OCI-LY1 (cell line): ENCODE results near the gene TRPM5.

Source experiments
- H2AFZ ChIP-seq: fragments of 200-600 bp; sonication (generic), shearing (Covaris generic); 2 replicates; pipeline ENCODE4 v1.6.0; 2014; ENCODE audit warnings: antibody characterized with exemption, mild to moderate bottlenecking, low read length
- H3F3A ChIP-seq: fragments of 200-600 bp; sonication (generic), shearing (Covaris generic); 2 replicates; pipeline ENCODE4 v1.6.0; 2014; ENCODE audit warnings: mild to moderate bottlenecking, antibody characterized with exemption, low read length, moderate library complexity; ENCODE audit not compliant: insufficient read depth
- H3K27ac ChIP-seq: fragments of 200-600 bp; sonication (generic); 2 replicates; pipeline ENCODE4 v1.5.1; 2014; ENCODE audit warnings: low read length, mixed run types, mild to moderate bottlenecking, low read depth; ENCODE audit not compliant: poor library complexity, severe bottlenecking
- H3K27me3 ChIP-seq: fragments of 200-600 bp; sonication (generic); 2 replicates; pipeline ENCODE4 v1.6.0; 2014; ENCODE audit warnings: antibody characterized with exemption, mild to moderate bottlenecking, low read length, moderate library complexity; ENCODE audit not compliant: insufficient read depth
- H3K36me3 ChIP-seq: fragments of 200-600 bp; sonication (generic); 2 replicates; pipeline ENCODE4 v1.6.1; 2014; ENCODE audit warnings: mild to moderate bottlenecking, antibody characterized with exemption, low read length, moderate library complexity, mixed read lengths; ENCODE audit not compliant: insufficient read depth
- H3K4me1 ChIP-seq: fragments of 200-600 bp; sonication (generic); 2 replicates; pipeline ENCODE4 v1.5.1; 2014; ENCODE audit warnings: mild to moderate bottlenecking, low read length, moderate library complexity; ENCODE audit not compliant: insufficient read depth, severe bottlenecking
- H3K4me2 ChIP-seq: fragments of 200-600 bp; sonication (generic), shearing (Covaris generic); 2 replicates; pipeline ENCODE4 v1.6.1; 2014; ENCODE audit warnings: low read length
- H3K4me3 ChIP-seq: fragments of 200-600 bp; sonication (generic); 2 replicates; pipeline ENCODE4 v1.5.1; 2014; ENCODE audit warnings: low read length, low read depth, mild to moderate bottlenecking, mixed read lengths; ENCODE audit not compliant: poor library complexity, severe bottlenecking
- H3K79me2 ChIP-seq: fragments of 200-600 bp; shearing (Covaris generic); 2 replicates; pipeline ENCODE4 v1.6.1; 2016; ENCODE audit warnings: mixed run types, low read length, mixed read lengths; ENCODE audit not compliant: insufficient read depth
- H3K9ac ChIP-seq: fragments of 200-600 bp; sonication (generic), shearing (Covaris generic); 2 replicates; pipeline ENCODE4 v1.6.1; 2014; ENCODE audit warnings: mild to moderate bottlenecking, low read length, mixed read lengths
- H3K9me2 ChIP-seq: fragments of 200-600 bp; sonication (generic), shearing (Covaris generic); 2 replicates; pipeline ENCODE4 v1.6.1; 2014; ENCODE audit warnings: low read depth, mild to moderate bottlenecking, low read length, mixed read lengths
- H3K9me3 ChIP-seq: fragments of 200-600 bp; shearing (Covaris generic); 2 replicates; pipeline ENCODE4 v1.6.1; 2014; ENCODE audit warnings: low read length, mixed read lengths
- H4K20me1 ChIP-seq: fragments of 200-600 bp; sonication (generic), shearing (Covaris generic); 2 replicates; pipeline ENCODE4 v1.6.0; 2016; ENCODE audit warnings: mild to moderate bottlenecking, low read length; ENCODE audit not compliant: insufficient read depth
- CTCF ChIP-seq: fragments of 200-600 bp; sonication (generic), shearing (Covaris generic); IDR thresholded peaks from 2 replicates; pipeline ENCODE4 v1.5.1; 2017; ENCODE audit warnings: mild to moderate bottlenecking, antibody characterized with exemption, low read length, moderate library complexity, mixed read lengths
- EZH2 ChIP-seq: fragments of 200-600 bp; sonication (generic), shearing (Covaris generic); IDR thresholded peaks from 2 replicates; pipeline ENCODE4 v1.8.0; 2017; ENCODE audit warnings: borderline replicate concordance, mixed run types, mild to moderate bottlenecking, antibody characterized with exemption, low read length, moderate library complexity, mixed read lengths

The TRPM5 gene

GRCh38 chr11:2440646-2441045 is 3.7 kb downstream of the TRPM5 start:
- Histone ChIP-seq H2AFZ (no peak overlapping the region), H3K4me2 (no peak overlapping the region), H3K27me3 (no peaks in the 10 kb centered on the region), H3K36me3 (no peaks in the 10 kb centered on the region), H3F3A (no peaks in the 10 kb centered on the region), H3K9me3 (no peaks in the 10 kb centered on the region), H3K4me1 (no peaks in the 10 kb centered on the region), H3K79me2 (no peaks in the 10 kb centered on the region), H4K20me1 (no peaks in the 10 kb centered on the region), H3K4me3 (no peak overlapping the region), H3K27ac (no peak overlapping the region), H3K9me2 (no peaks in the 10 kb centered on the region), H3K9ac (no peak overlapping the region)
- TF ChIP-seq EZH2 = no peak
- no peak for TF ChIP-seq CTCF

- H3K27me3 ChIP-seq = no peaks in the 10 kb centered on the region
- H3K4me2 ChIP-seq = no peak overlapping the region
- TF ChIP-seq EZH2 = no peak
- no peak for TF ChIP-seq CTCF
Measured at GRCh38 chr11:2439820-2440219, 4.5 kb downstream of the TRPM5 start.

GRCh38 chr11:2437516-2437915 is 6.8 kb downstream of the TRPM5 start:
- no peaks in the 10 kb centered on the region for H4K20me1 ChIP-seq
- H2AFZ ChIP-seq = no peak overlapping the region
- H3K9me2 ChIP-seq = no peaks in the 10 kb centered on the region
- H3K9ac ChIP-seq = no peak overlapping the region
- no peaks in the 10 kb centered on the region for H3K36me3 ChIP-seq
- no peak overlapping the region for H3K4me3 ChIP-seq
- TF ChIP-seq CTCF (no peak), EZH2 (no peak)
- H3K27me3 ChIP-seq = no peaks in the 10 kb centered on the region
- no peaks in the 10 kb centered on the region for H3K79me2 ChIP-seq
- no peaks in the 10 kb centered on the region for H3K4me1 ChIP-seq
- H3K4me2 ChIP-seq = no peak overlapping the region
- no peaks in the 10 kb centered on the region for H3K9me3 ChIP-seq
- H3K27ac ChIP-seq = no peak overlapping the region
- H3F3A ChIP-seq = no peaks in the 10 kb centered on the region

More at GRCh38 chr11:2439820-2440219, 4.5 kb downstream of the TRPM5 start:
- Histone ChIP-seq H3K36me3 (no peaks in the 10 kb centered on the region), H3K79me2 (no peaks in the 10 kb centered on the region), H3K4me3 (no peak overlapping the region), H3K4me1 (no peaks in the 10 kb centered on the region), H3K27ac (no peak overlapping the region), H3K9me2 (no peaks in the 10 kb centered on the region), H3F3A (no peaks in the 10 kb centered on the region), H3K9me3 (no peaks in the 10 kb centered on the region), H3K9ac (no peak overlapping the region), H4K20me1 (no peaks in the 10 kb centered on the region), H2AFZ (no peak overlapping the region)
